HCT116 (cell line): Measurements from ENCODE around the gene CDK7. TPM values are rescaled to one million over a fixed set of nuclear protein-coding genes. Genes with fewer than 3 reads are reported as not detected.

Experiments used
- ATAC-seq: fragments of 200-7000 bp; cut with Tn5 transposase; 2 replicates; pipeline ENCODE4 v1.9.1; 2020; ENCODE audit warnings: mild to moderate bottlenecking, moderate library complexity
- BruUV-seq: library from RNA; stranded (reverse); fragments of 400-500 nt; replicated peaks from 2 replicates; lab custom pipeline; 2021; lab: Mats Ljungman, UMichigan
- CTCF ChIA-PET: fragments of 300-600 bp; sonication (Branson Sonifier 250); formaldehyde crosslinking; loops from one replicate; lab custom pipeline; 2021; ENCODE audit warnings: antibody characterized with exemption; lab: Charles Lee
- POLR2A ChIA-PET: fragments of 300-600, 350-600 bp; sonication (Branson Sonifier 250); formaldehyde crosslinking; loops from one replicate; lab custom pipeline; 2021; ENCODE audit warnings: antibody characterized with exemption; lab: Charles Lee
- RAD21 ChIA-PET, 2 experiments: fragments of 300-600 bp; sonication (Branson Sonifier 250); formaldehyde crosslinking; loops; one replicate each; lab custom pipeline; 2023; ENCODE audit warnings: low total read pairs in 2 of 2; ENCODE audit not compliant: uncharacterized antibody in 2 of 2, unreplicated experiment in 2 of 2, low non-redundant PET in 1 of 2; lab: Charles Lee
- DNase-seq: peaks from one replicate; pipeline ENCODE4 v3.0.0-alpha.2; 2010; ENCODE audit warnings: low read depth, low spot score
- H2AFZ ChIP-seq: fragments of 200-600 bp; shearing (Covaris generic), sonication (generic); 2 replicates; pipeline ENCODE4 v1.6.1; 2017; ENCODE audit warnings: low read depth, mixed run types, mixed read lengths, antibody characterized with exemption, low read length; ENCODE audit not compliant: poor library complexity, severe bottlenecking
- H3K27ac ChIP-seq: 2 replicates; pipeline ENCODE4 v1.5.1; 2012; ENCODE audit warnings: low read depth, low read length
- H3K27me3 ChIP-seq: fragments of 200-600 bp; sonication (generic); 2 replicates; pipeline ENCODE4 v1.6.1; 2016; ENCODE audit warnings: mixed run types, low read length, mixed read lengths; ENCODE audit not compliant: insufficient read depth
- H3K36me3 ChIP-seq, 2 experiments: fragments of 200-500 bp in 1 of 2; fragments of 200-600 bp in 1 of 2; sonication (Bioruptor generic) in 1 of 2; sonication (generic) in 1 of 2; 2 replicates each; pipeline versions ENCODE4 v1.5.1 to v1.6.1; 2014 to 2016; ENCODE audit warnings: low read length in 2 of 2, inconsistent platforms in 1 of 2, mixed read lengths in 1 of 2, mixed run types in 1 of 2; ENCODE audit not compliant: insufficient read depth in 2 of 2, control insufficient read depth in 1 of 2
- H3K4me1 ChIP-seq, 2 experiments: fragments of 200-600 bp in 1 of 2; sonication (generic) in 1 of 2; 2 replicates each; pipeline versions ENCODE4 v1.5.1 to v1.6.1; 2012 to 2017; ENCODE audit warnings: low read length in 2 of 2, inconsistent platforms in 1 of 2, mild to moderate bottlenecking in 1 of 2, mixed read lengths in 1 of 2, mixed run types in 1 of 2, moderate library complexity in 1 of 2; ENCODE audit not compliant: insufficient read depth in 2 of 2, control insufficient read depth in 1 of 2
- H3K4me2 ChIP-seq: fragments of 200-600 bp; sonication (generic); 2 replicates; pipeline ENCODE4 v1.6.1; 2017; ENCODE audit warnings: mixed run types, low read length, mixed read lengths
- H3K4me3 ChIP-seq, 2 experiments: fragments of 200-600 bp in 1 of 2; sonication (generic) in 1 of 2; replicated peaks in 1 of 2; 2 replicates each; pipeline ENCODE4 v1.5.1; 2011 to 2016; ENCODE audit warnings: low read length in 2 of 2, control low read depth in 1 of 2, low read depth in 1 of 2, mild to moderate bottlenecking in 1 of 2, mixed read lengths in 1 of 2, mixed run types in 1 of 2
- H3K79me2 ChIP-seq: fragments of 200-600 bp; sonication (generic); 2 replicates; pipeline ENCODE4 v1.6.1; 2017; ENCODE audit warnings: mild to moderate bottlenecking, mixed run types, low read length, moderate library complexity, mixed read lengths; ENCODE audit not compliant: insufficient read depth
- H3K9ac ChIP-seq: fragments of 200-600 bp; sonication (generic); 2 replicates; pipeline ENCODE4 v1.6.1; 2016; ENCODE audit warnings: low read length, mixed read lengths
- H3K9me2 ChIP-seq: fragments of 200-600 bp; sonication (generic), shearing (Covaris generic); 2 replicates; pipeline ENCODE4 v1.6.1; 2017; ENCODE audit warnings: mixed run types, mild to moderate bottlenecking, moderate library complexity; ENCODE audit not compliant: insufficient read depth
- H3K9me3 ChIP-seq, 2 experiments: fragments of 200-500 bp in 1 of 2; fragments of 200-600 bp in 1 of 2; sonication (Bioruptor generic) in 1 of 2; sonication (generic) in 1 of 2; 2 replicates each; pipeline ENCODE4 v1.6.1; 2014 to 2017; ENCODE audit warnings: low read length in 2 of 2, mixed read lengths in 2 of 2, inconsistent platforms in 1 of 2, low read depth in 1 of 2, mild to moderate bottlenecking in 1 of 2, mixed run types in 1 of 2, moderate library complexity in 1 of 2; ENCODE audit not compliant: control insufficient read depth in 1 of 2, insufficient read depth in 1 of 2
- H4K20me1 ChIP-seq: fragments of 200-600 bp; sonication (generic), shearing (Covaris generic); 2 replicates; pipeline ENCODE4 v1.6.1; 2017; ENCODE audit warnings: mixed run types, mild to moderate bottlenecking, moderate library complexity; ENCODE audit not compliant: insufficient read depth
- CBX3 ChIP-seq: IDR thresholded peaks from 2 replicates; pipeline ENCODE4 v1.6.1; 2012; ENCODE audit warnings: low read depth
- CEBPB ChIP-seq: IDR thresholded peaks from 2 replicates; pipeline ENCODE4 v1.6.1; 2012; ENCODE audit warnings: low read depth
- EGR1 ChIP-seq: IDR thresholded peaks from 2 replicates; pipeline ENCODE4 v1.6.1; 2012; ENCODE audit warnings: low read depth
- EZH2phosphoT487 ChIP-seq: fragments of 200-600 bp; IDR thresholded peaks from 2 replicates; pipeline ENCODE4 v1.6.1; 2018; ENCODE audit warnings: antibody characterized with exemption, borderline replicate concordance
- SP1 ChIP-seq: IDR thresholded peaks from 2 replicates; pipeline ENCODE4 v1.6.1; 2012; ENCODE audit warnings: low read depth
- intact Hi-C: fragments of 100-400 bp; cut with micrococcal nuclease; formaldehyde crosslinking; loops from 2 replicates; pipeline ENCODE4 v1.10.0; 2022
- total RNA-seq: library from RNA; stranded (reverse); gene quantifications from one replicate; pipeline ENCODE4 v1.2.1, GENCODE V29; 2021; ENCODE audit not compliant: unreplicated experiment
- TF ChIP-seq, protein P1 (sequence below): IDR thresholded peaks from 2 replicates; pipeline ENCODE4 v1.6.1; 2011; ENCODE audit warnings: mild to moderate bottlenecking, low read length, moderate library complexity; ENCODE audit not compliant: insufficient replicate concordance; ENCODE audit errors: extremely low read depth
- TF ChIP-seq, protein P2 (sequence below), 3 experiments: fragments of 200-600 bp in 1 of 3; sonication (generic) in 1 of 3; IDR thresholded peaks in 2 of 3; conservative IDR thresholded peaks in 1 of 3; 2 replicates each; pipeline ENCODE4 v1.5.1; 2012 to 2017; ENCODE audit warnings: low read depth in 2 of 3, low read length in 2 of 3, antibody characterized with exemption in 1 of 3, borderline replicate concordance in 1 of 3, control low read depth in 1 of 3, mild to moderate bottlenecking in 1 of 3, mixed read lengths in 1 of 3, mixed run types in 1 of 3, moderate library complexity in 1 of 3; ENCODE audit not compliant: insufficient read depth in 1 of 3
- TF ChIP-seq, protein P3 (sequence below): IDR thresholded peaks from 2 replicates; pipeline ENCODE4 v1.6.1; 2012

Gene CDK7
- total RNA-seq, 1 experiment from 2014 or later, result 67.0 TPM

DNA sequence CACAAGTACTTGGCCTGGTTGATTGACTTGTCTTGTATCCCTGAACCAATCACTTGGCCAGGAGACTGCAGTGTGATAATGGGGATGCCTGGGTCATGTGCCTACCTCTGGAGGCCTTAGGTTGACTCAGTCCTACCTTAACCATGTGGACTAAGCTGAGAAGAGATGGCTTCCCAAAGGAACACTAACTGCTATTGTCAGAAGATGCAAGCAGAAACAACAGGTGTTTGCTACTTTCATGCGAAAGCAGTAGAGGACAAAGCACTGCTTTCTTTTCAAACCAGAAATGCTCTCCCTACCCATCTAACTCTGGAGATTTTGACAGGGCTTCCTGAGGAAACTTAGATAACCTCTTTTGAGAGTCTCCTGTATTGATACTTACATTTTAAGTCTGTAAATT is 22.9 kb downstream of the CDK7 start (continued):
- TF ChIP-seq, protein P1, sequence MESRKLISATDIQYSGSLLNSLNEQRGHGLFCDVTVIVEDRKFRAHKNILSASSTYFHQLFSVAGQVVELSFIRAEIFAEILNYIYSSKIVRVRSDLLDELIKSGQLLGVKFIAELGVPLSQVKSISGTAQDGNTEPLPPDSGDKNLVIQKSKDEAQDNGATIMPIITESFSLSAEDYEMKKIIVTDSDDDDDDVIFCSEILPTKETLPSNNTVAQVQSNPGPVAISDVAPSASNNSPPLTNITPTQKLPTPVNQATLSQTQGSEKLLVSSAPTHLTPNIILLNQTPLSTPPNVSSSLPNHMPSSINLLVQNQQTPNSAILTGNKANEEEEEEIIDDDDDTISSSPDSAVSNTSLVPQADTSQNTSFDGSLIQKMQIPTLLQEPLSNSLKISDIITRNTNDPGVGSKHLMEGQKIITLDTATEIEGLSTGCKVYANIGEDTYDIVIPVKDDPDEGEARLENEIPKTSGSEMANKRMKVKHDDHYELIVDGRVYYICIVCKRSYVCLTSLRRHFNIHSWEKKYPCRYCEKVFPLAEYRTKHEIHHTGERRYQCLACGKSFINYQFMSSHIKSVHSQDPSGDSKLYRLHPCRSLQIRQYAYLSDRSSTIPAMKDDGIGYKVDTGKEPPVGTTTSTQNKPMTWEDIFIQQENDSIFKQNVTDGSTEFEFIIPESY, result no peak
- TF ChIP-seq EZH2phosphoT487 (no peak), SP1 (no peak)

DNA sequence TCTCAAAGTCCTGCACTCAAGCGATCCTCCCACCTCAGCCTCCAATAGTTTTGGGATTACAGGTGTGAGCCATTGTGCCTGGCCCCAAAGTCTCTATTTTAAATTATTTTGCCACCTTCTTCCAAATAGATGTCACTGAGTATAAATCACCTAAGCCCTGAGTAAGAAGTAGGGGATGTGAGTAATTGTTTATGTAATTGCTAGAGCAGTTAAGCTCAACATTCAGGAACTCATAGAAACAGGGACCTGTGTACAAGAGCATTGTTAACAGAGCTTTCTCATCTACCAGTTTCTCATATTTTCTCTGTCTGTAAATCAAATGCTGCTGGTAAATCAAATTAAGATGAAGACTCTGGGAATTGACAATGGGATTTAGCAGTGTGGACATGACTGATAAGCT is 26.3 kb downstream of the CDK7 start:
- BruUV-seq, result no TSS peak
- intact Hi-C loops, result no loop called here
- Histone ChIP-seq H3K4me1 (peaks cover 3 to 6% of the 10 kb centered on the region in 2 experiments; a peak in 3 of 4 replicates), H3K79me2 (peaks cover 13% of the 10 kb centered on the region; the same call in 1 of the 2 replicates), H3K9me3 (no peaks in the 10 kb centered on the region), H3K9ac (no peak overlapping the region), H3K36me3 (peaks cover 30 to 42% of the 10 kb centered on the region in 2 experiments), H3K4me3 (no peak overlapping the region), H3K27me3 (no peaks in the 10 kb centered on the region), H3K4me2 (no peak overlapping the region), H4K20me1 (no peaks in the 10 kb centered on the region), H2AFZ (no peak overlapping the region), H3K27ac (no peak overlapping the region), H3K9me2 (no peaks in the 10 kb centered on the region)
- ChIA-PET RAD21 (no interaction called here), POLR2A (no interaction called here), CTCF (no interaction called here)
- no peak for ATAC-seq
- no peak for TF ChIP-seq CEBPB
- TF ChIP-seq, protein P2, sequence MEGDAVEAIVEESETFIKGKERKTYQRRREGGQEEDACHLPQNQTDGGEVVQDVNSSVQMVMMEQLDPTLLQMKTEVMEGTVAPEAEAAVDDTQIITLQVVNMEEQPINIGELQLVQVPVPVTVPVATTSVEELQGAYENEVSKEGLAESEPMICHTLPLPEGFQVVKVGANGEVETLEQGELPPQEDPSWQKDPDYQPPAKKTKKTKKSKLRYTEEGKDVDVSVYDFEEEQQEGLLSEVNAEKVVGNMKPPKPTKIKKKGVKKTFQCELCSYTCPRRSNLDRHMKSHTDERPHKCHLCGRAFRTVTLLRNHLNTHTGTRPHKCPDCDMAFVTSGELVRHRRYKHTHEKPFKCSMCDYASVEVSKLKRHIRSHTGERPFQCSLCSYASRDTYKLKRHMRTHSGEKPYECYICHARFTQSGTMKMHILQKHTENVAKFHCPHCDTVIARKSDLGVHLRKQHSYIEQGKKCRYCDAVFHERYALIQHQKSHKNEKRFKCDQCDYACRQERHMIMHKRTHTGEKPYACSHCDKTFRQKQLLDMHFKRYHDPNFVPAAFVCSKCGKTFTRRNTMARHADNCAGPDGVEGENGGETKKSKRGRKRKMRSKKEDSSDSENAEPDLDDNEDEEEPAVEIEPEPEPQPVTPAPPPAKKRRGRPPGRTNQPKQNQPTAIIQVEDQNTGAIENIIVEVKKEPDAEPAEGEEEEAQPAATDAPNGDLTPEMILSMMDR (IDR thresholded peaks at IDR 0.05 in 2 of 3, conservative IDR thresholded peaks at IDR 0.05 in 1 of 3; ENCODE audit: borderline replicate concordance in 1 of 3, insufficient read depth in 1 of 3, low read depth in 2 of 3, low read length in 2 of 3), result no peak
- TF ChIP-seq, protein P3, sequence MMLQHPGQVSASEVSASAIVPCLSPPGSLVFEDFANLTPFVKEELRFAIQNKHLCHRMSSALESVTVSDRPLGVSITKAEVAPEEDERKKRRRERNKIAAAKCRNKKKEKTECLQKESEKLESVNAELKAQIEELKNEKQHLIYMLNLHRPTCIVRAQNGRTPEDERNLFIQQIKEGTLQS, result no peak
- TF ChIP-seq, protein P1, result no peak
- no peak for TF ChIP-seq EGR1
- no peak for TF ChIP-seq CBX3
- no peak for DNase-seq
